GM18873 (cell line): ENCODE data around the gene NLGN1.

ENCODE experiments used
- ATAC-seq: cut with Tn5 transposase; IDR thresholded peaks from one replicate; pipeline ENCODE4 v1.9.1; 2021; ENCODE audit warnings: mild to moderate bottlenecking, moderate library complexity, moderate number of reproducible peaks; ENCODE audit not compliant: unreplicated experiment, low FRiP score

The NLGN1 gene

GRCh38 chr3:174295306-174296092, 898.0 kb downstream of the NLGN1 start:
- ATAC-seq: no peak

DNA sequence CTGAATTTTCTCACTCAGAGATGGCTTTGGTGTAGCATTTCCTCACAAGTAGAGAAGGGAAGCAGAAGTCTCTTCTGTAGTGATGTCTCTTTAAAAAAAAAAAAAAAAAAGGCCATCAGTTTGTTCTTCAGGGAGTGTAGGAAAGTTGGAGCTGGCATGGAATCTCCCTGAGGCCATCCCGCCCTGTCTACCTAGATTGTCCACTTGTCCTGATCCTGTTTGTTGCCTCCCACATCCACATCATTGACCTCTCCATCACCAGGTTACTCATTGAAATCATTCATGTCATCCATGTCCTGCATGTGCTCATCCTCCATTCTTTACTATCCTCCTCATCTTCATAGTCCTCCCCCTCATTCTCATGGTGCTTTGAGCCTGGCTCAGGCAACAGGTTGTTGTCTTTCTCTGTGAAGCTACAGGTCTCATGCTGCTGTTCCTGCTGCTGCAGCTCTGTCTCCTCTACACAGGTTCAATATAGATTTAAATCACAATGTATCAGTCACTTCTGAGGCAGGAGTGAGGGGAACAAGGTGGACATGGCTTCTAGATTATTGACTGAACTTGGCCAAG, 905.3 kb downstream of the NLGN1 start:
- no peak for ATAC-seq

GRCh38 chr3:174303907-174304560, 906.5 kb downstream of the NLGN1 start:
- no peak for ATAC-seq

- ATAC-seq: no peak
Measured at GRCh38 chr3:174308736-174309135, 911.2 kb downstream of the NLGN1 start.

DNA sequence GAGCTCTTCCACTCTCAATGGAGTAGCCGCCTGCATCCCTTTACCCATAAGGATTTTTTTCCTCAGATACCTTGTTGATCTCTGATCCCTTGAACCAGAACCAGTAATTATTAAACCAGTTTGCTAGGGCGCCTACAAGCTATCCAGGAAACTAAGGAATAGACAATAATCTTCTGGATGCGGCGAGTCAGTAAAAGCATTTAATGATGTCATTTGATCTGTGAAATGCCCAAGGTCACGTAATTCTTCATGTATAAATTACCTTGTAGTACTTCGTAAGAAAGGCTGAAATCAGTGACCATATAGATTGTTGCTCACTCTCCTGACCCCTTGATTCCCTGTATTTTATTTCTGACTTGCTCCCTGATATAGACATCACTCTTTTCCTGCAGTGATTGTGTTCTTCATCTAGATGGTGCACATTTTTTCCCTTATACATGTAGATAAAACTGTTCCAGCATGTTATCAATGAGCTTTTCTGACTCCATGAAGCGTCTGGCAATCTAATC, 913.0 kb downstream of the NLGN1 start:
- no peak for ATAC-seq

DNA sequence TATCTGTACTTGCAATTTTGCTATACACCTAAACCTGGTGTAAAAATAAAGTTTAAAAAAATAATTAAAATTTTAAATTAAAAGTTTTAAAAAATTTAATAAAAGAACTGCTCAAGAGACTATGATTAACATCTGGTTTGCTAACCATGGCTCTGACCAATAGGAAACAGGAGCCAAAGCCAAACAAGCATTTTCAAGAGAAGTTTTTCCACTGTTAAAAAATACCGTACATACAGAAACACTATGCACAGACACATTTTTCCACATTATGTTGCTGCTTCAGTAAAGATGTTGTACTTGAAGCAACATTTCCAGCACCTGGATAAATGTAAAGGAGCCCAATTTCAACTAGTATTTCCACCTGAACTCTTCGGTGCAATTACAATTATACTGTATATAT, 917.7 kb downstream of the NLGN1 start:
- ATAC-seq: no peak

- ATAC-seq: no peak
Measured at GRCh38 chr3:174317005-174317404, 919.5 kb downstream of the NLGN1 start.

- ATAC-seq: no peak
Measured at GRCh38 chr3:174318181-174318580, 920.6 kb downstream of the NLGN1 start.

GRCh38 chr3:174321548-174321947, 924.0 kb downstream of the NLGN1 start:
- ATAC-seq: no peak

DNA sequence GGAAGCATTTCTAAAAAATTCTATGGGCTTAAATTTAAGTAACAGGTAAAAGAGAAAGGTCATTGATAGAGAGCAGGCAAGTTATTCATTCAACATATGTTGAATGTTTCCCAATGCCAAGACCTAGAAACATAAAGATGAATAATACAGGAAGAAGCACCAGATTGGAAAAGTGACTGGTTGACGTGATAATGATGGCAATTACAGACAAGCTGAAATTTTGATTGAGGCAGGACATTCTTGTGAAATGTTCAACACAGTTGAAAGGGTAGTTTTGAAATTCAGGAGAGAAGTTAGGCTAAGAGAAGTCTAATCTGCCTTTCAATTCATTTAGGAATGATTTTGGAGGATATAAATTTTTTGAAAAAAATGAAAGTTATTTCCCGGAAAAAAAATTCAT, 925.2 kb downstream of the NLGN1 start:
- no peak for ATAC-seq

GRCh38 chr3:174325171-174325570, 927.6 kb downstream of the NLGN1 start:
- ATAC-seq: no peak

DNA sequence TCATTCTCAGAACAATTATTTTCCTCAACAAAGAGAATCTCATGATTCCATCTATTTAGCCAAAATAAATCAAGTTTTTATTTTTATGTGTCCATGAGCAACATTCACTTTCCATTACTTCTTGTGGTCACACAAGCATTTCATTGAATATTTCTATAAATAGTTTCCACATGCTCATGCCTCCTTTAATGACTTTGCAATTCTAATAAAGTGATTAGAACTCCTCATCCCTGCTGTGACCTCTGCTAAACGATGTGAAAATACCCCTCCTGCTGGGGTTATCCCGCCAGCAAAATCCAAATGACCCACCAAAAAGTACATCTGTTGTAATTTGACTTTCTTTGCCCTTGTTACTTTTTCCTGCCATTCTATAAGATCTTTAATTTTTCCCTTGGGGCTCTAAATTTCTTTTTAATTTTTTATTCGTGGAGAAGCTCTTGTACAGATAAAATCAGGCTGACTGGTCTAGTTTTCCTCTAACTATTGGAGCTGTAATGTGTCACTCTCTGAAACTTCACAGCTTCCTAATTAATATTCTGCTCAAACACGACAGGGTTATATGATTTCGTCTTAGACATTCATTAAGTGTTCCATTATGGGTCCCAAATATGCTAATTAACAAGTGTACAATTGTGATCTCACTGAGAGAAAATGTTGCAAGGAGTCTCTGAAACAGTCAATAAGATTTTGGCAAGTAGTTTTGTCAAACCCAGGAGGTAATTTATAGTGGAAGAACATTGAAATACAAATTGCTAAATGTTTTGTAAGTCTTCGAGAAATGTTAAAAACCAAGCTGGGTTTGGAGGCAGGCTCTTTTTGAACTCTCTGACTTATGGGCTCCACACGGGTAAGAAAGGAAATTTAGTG, 928.5 kb downstream of the NLGN1 start:
- ATAC-seq: no peak

GRCh38 chr3:174329321-174329720, 931.8 kb downstream of the NLGN1 start:
- no peak for ATAC-seq

GRCh38 chr3:174330303-174330702, 932.8 kb downstream of the NLGN1 start:
- ATAC-seq: no peak

DNA sequence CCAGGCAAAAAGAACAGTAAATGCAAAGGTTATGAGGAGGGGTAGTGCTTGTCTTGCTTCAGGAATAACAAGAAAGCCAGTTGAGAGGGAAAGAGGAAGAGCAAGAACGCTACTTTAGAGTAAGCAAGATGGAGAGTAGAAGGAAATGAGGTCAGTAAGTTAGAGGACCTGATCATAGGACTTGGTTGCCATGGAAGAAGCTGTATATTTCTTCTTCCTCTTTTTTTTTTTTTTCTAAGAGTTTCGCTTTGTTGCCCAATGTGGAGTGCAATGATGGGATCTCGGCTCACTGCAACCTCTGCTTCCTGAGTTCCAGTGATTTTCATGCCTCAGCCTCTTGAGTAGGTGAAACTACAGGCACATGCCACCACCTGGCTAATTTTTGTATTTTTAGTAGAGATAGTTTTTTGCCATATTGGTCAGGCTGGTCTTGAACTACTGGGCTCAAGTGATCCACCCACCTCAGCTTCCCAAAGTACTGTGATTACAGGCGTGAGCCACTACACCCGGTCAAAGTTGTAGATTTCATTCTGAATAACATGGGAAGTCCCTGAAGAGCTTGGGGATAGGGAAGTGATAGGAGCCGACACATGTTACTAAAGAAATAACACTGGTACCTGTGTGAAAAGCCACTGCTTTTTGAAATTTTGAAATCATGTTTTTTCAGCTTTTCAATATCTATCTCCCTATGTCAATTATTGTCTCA, 933.7 kb downstream of the NLGN1 start:
- no peak for ATAC-seq

DNA sequence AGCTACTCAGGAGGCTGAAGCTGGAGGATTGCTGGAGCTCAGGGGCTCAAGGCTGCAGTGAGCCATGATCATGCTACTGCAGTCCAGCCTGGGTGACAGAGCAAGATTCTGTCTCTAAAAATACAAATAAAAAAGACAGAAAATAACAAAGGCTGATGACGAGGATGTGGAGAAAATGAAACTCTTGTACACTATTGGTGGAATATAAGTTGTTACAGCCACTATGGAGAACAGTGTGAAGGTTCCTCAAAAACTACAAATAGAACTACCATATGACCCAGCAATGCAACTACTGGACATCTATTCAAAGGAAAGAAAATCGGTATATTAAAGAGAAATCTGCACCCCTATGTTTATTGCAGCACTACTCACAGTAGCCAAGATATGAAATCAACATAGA, 934.8 kb downstream of the NLGN1 start:
- ATAC-seq: no peak

DNA sequence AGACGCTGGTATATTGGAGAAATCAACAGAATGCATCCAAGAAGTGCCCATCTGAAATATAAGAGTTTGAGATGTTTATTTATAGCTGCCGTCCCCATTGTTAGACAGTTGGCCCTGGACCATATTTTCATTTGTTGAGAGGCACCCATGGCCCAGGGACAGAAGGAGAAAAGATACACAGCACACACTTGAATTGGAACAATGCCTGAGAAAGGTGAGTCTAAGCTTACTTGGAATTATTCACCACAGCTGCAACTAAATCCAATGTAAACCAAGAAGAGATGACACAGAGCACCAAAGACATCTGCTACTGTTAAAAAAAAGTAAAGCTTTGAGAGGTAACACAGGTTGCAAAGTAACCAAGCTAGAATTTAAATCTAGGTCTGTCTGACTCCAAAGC, 936.1 kb downstream of the NLGN1 start:
- no peak for ATAC-seq

DNA sequence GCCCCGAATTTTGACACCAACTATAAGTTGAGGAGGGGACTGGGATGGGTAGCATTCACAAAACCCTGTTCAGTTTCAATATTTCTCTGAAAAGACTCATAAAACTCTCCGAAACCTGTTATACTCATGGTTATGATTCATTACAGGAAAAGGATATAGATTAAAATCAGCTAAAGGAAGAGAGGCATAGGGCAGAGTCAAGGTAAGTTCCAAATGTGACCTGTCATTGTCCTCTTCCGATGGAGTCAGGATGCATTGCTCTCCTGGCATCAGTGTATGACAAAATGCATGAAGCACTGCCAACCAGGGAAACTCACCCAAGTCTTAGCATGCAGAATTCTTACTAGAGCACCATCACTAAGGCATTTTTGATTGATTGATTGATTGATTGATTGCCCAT, 936.6 kb downstream of the NLGN1 start:
- no peak for ATAC-seq

GRCh38 chr3:174335324-174335723, 937.8 kb downstream of the NLGN1 start:
- ATAC-seq: no peak

- no peak for ATAC-seq
Measured at GRCh38 chr3:174335910-174336309, 938.4 kb downstream of the NLGN1 start.
